Liver (tissue), 9 donors: ENCODE measurements around the gene CAPN7. TPM values are rescaled to one million over a fixed set of nuclear protein-coding genes. Genes with fewer than 3 reads are reported as not detected.

Experiments used
- DNase-seq: peaks from one replicate; pipeline ENCODE4 v3.0.0-alpha.2; 2017; ENCODE audit warnings: low spot score
- H3K27ac ChIP-seq, 2 donors: one replicate each; pipeline ENCODE4 v1.7.0; 2013; ENCODE audit warnings: inconsistent platforms in 2 of 2, low read length in 2 of 2, control low read depth in 1 of 2, low read depth in 1 of 2, mild to moderate bottlenecking in 1 of 2
- H3K27me3 ChIP-seq, 4 donors: one replicate each; pipeline versions ENCODE4 v1.6.1 to v1.7.0; 2013; ENCODE audit warnings: low read length in 3 of 4, inconsistent platforms in 1 of 4, mild to moderate bottlenecking in 1 of 4, moderate library complexity in 1 of 4; ENCODE audit not compliant: control insufficient read depth in 4 of 4, insufficient read depth in 4 of 4
- H3K36me3 ChIP-seq, 4 donors: one replicate each; pipeline versions ENCODE4 v1.6.1 to v1.7.0; 2013; ENCODE audit warnings: low read length in 3 of 4, mild to moderate bottlenecking in 3 of 4, low read depth in 1 of 4, moderate library complexity in 1 of 4; ENCODE audit not compliant: control insufficient read depth in 4 of 4, insufficient read depth in 3 of 4
- H3K4me1 ChIP-seq, 4 donors: one replicate each; pipeline versions ENCODE4 v1.6.1 to v1.7.0; 2013; ENCODE audit warnings: low read length in 3 of 4, mild to moderate bottlenecking in 3 of 4, moderate library complexity in 1 of 4; ENCODE audit not compliant: control insufficient read depth in 4 of 4, insufficient read depth in 4 of 4
- H3K4me3 ChIP-seq, 3 donors: one replicate each; pipeline versions ENCODE4 v1.6.1 to v1.7.0; 2013; ENCODE audit warnings: low read length in 3 of 3, control low read depth in 1 of 3, low read depth in 1 of 3, mild to moderate bottlenecking in 1 of 3
- H3K9ac ChIP-seq, 2 donors: one replicate each; pipeline ENCODE4 v1.7.0; 2013; ENCODE audit warnings: low read length in 2 of 2, mild to moderate bottlenecking in 2 of 2, moderate library complexity in 2 of 2, control low read depth in 1 of 2, low read depth in 1 of 2
- H3K9me3 ChIP-seq, 4 donors: one replicate each; pipeline versions ENCODE4 v1.6.1 to v1.7.0; 2013; ENCODE audit warnings: low read length in 3 of 4; ENCODE audit not compliant: control insufficient read depth in 4 of 4
- ATF3 ChIP-seq: IDR thresholded peaks from 2 replicates; pipeline ENCODE4 v1.6.1; 2016; ENCODE audit warnings: antibody characterized with exemption
- EGR1 ChIP-seq, 2 donors: IDR thresholded peaks; 2 replicates each; pipeline ENCODE4 v1.6.1; 2016 to 2018; ENCODE audit warnings: antibody characterized with exemption in 2 of 2, low read depth in 2 of 2
- FOXA1 ChIP-seq: IDR thresholded peaks from 2 replicates; pipeline ENCODE4 v1.6.1; 2016; ENCODE audit warnings: antibody characterized with exemption
- FOXA2 ChIP-seq: IDR thresholded peaks from 2 replicates; pipeline ENCODE4 v1.6.1; 2016; ENCODE audit warnings: antibody characterized with exemption
- GABPA ChIP-seq, 2 donors: IDR thresholded peaks in 1 of 2; conservative IDR thresholded peaks in 1 of 2; 2 replicates each; pipeline ENCODE4 v1.6.1; 2016; ENCODE audit warnings: antibody characterized with exemption in 2 of 2, mild to moderate bottlenecking in 1 of 2, moderate library complexity in 1 of 2
- HNF4A ChIP-seq, 2 donors: conservative IDR thresholded peaks; 2 replicates each; pipeline ENCODE4 v1.6.1; 2016; ENCODE audit warnings: antibody characterized with exemption in 2 of 2, mild to moderate bottlenecking in 2 of 2
- HNF4G ChIP-seq: IDR thresholded peaks from 2 replicates; pipeline ENCODE4 v1.6.1; 2016; ENCODE audit warnings: antibody characterized with exemption
- JUND ChIP-seq, 2 donors: IDR thresholded peaks; 2 replicates each; pipeline ENCODE4 v1.6.1; 2016; ENCODE audit warnings: antibody characterized with exemption in 2 of 2
- NR2F2 ChIP-seq: IDR thresholded peaks from 2 replicates; pipeline ENCODE4 v1.6.1; 2016; ENCODE audit warnings: antibody characterized with exemption
- RAD21 ChIP-seq, 2 donors: IDR thresholded peaks; 2 replicates each; pipeline ENCODE4 v1.6.1; 2016; ENCODE audit warnings: antibody characterized with exemption in 2 of 2, mild to moderate bottlenecking in 2 of 2
- RXRA ChIP-seq, 2 donors: IDR thresholded peaks; 2 replicates each; pipeline ENCODE4 v1.6.1; 2017 to 2018; ENCODE audit warnings: antibody characterized with exemption in 2 of 2, mild to moderate bottlenecking in 1 of 2
- SP1 ChIP-seq: IDR thresholded peaks from 2 replicates; pipeline ENCODE4 v1.6.1; 2018; ENCODE audit warnings: antibody characterized with exemption, mild to moderate bottlenecking
- TAF1 ChIP-seq: conservative IDR thresholded peaks from 2 replicates; pipeline ENCODE4 v1.6.1; 2016; ENCODE audit warnings: antibody characterized with exemption, mild to moderate bottlenecking
- YY1 ChIP-seq: IDR thresholded peaks from 2 replicates; pipeline ENCODE4 v1.6.1; 2016; ENCODE audit warnings: antibody characterized with exemption, mild to moderate bottlenecking
- WGBS: extraction: QIAGEN DNeasy Blood & Tissue Kit; methylation state at CpG from one replicate; pipeline ENCODE4 v1.1.7; 2013; 5-methylcytosine and 5-hydroxymethylcytosine counted together
- polyA plus RNA-seq, 2 donors: library from polyadenylated mRNA; stranded (reverse) in 1 of 2; unstranded in 1 of 2; fragments of 200-250 nt in 1 of 2; fragments of >200 nt in 1 of 2; fragmentation: Nextera tagmentation in 1 of 2; extraction: Ambion mirVana in 1 of 2; gene quantifications; one replicate each; pipeline versions ENCODE4 v1.2.1 to v1.2.3, GENCODE V29; 2013 to 2015
- total RNA-seq, 2 donors: library from RNA; depleted of rRNA; stranded (reverse); fragments of >200 nt; gene quantifications; one replicate each; pipeline ENCODE4 v1.2.3, GENCODE V29; 2014
- TF ChIP-seq, protein P1 (sequence below): IDR thresholded peaks from 2 replicates; pipeline ENCODE4 v1.6.1; 2016; ENCODE audit warnings: antibody characterized with exemption, mild to moderate bottlenecking
- TF ChIP-seq, protein P2 (sequence below): IDR thresholded peaks from 2 replicates; pipeline ENCODE4 v1.6.1; 2016; ENCODE audit warnings: antibody characterized with exemption
- TF ChIP-seq, protein P3 (sequence below): fragments of 150-350 bp; IDR thresholded peaks from 2 replicates; pipeline ENCODE4 v1.5.1; 2017; ENCODE audit warnings: improper control_type of control experiment, low read depth, low read length; ENCODE audit not compliant: missing input control
- TF ChIP-seq, protein P4 (sequence below): IDR thresholded peaks from 2 replicates; pipeline ENCODE4 v1.6.1; 2016; ENCODE audit warnings: antibody characterized with exemption
- donor health status: healthy.
- donor health status: healthy.
- donor health status: healthy.
- donor health status: healthy.
- donor health status: healthy.

CAPN7 gene
- total and polyA plus RNA-seq, 4 donors: 9.5 to 41.9 (median 17.9) TPM

GRCh38 chr3:15280853-15281532, 74.9 kb downstream of the CAPN7 start:
- no peak overlapping the region for H3K9ac ChIP-seq
- no peak for TF ChIP-seq GABPA (IDR thresholded peaks at IDR 0.05 in 1 of 2, conservative IDR thresholded peaks at IDR 0.05 in 1 of 2)
- TF ChIP-seq, protein P1, sequence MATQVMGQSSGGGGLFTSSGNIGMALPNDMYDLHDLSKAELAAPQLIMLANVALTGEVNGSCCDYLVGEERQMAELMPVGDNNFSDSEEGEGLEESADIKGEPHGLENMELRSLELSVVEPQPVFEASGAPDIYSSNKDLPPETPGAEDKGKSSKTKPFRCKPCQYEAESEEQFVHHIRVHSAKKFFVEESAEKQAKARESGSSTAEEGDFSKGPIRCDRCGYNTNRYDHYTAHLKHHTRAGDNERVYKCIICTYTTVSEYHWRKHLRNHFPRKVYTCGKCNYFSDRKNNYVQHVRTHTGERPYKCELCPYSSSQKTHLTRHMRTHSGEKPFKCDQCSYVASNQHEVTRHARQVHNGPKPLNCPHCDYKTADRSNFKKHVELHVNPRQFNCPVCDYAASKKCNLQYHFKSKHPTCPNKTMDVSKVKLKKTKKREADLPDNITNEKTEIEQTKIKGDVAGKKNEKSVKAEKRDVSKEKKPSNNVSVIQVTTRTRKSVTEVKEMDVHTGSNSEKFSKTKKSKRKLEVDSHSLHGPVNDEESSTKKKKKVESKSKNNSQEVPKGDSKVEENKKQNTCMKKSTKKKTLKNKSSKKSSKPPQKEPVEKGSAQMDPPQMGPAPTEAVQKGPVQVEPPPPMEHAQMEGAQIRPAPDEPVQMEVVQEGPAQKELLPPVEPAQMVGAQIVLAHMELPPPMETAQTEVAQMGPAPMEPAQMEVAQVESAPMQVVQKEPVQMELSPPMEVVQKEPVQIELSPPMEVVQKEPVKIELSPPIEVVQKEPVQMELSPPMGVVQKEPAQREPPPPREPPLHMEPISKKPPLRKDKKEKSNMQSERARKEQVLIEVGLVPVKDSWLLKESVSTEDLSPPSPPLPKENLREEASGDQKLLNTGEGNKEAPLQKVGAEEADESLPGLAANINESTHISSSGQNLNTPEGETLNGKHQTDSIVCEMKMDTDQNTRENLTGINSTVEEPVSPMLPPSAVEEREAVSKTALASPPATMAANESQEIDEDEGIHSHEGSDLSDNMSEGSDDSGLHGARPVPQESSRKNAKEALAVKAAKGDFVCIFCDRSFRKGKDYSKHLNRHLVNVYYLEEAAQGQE: no peak
- no peak for TF ChIP-seq ATF3
- TF ChIP-seq RAD21 (IDR thresholded peaks at IDR 0.05): no peak
- TF ChIP-seq YY1: no peak
- TF ChIP-seq RXRA (IDR thresholded peaks at IDR 0.05): no peak
- TF ChIP-seq, protein P2, sequence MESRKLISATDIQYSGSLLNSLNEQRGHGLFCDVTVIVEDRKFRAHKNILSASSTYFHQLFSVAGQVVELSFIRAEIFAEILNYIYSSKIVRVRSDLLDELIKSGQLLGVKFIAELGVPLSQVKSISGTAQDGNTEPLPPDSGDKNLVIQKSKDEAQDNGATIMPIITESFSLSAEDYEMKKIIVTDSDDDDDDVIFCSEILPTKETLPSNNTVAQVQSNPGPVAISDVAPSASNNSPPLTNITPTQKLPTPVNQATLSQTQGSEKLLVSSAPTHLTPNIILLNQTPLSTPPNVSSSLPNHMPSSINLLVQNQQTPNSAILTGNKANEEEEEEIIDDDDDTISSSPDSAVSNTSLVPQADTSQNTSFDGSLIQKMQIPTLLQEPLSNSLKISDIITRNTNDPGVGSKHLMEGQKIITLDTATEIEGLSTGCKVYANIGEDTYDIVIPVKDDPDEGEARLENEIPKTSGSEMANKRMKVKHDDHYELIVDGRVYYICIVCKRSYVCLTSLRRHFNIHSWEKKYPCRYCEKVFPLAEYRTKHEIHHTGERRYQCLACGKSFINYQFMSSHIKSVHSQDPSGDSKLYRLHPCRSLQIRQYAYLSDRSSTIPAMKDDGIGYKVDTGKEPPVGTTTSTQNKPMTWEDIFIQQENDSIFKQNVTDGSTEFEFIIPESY: no peak
- no peak for TF ChIP-seq NR2F2
- TF ChIP-seq, protein P3, sequence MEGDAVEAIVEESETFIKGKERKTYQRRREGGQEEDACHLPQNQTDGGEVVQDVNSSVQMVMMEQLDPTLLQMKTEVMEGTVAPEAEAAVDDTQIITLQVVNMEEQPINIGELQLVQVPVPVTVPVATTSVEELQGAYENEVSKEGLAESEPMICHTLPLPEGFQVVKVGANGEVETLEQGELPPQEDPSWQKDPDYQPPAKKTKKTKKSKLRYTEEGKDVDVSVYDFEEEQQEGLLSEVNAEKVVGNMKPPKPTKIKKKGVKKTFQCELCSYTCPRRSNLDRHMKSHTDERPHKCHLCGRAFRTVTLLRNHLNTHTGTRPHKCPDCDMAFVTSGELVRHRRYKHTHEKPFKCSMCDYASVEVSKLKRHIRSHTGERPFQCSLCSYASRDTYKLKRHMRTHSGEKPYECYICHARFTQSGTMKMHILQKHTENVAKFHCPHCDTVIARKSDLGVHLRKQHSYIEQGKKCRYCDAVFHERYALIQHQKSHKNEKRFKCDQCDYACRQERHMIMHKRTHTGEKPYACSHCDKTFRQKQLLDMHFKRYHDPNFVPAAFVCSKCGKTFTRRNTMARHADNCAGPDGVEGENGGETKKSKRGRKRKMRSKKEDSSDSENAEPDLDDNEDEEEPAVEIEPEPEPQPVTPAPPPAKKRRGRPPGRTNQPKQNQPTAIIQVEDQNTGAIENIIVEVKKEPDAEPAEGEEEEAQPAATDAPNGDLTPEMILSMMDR: no peak
- no peak for TF ChIP-seq EGR1 (IDR thresholded peaks at IDR 0.05; ENCODE audit: low read depth in 2 of 2)
- no peak overlapping the region for H3K4me3 ChIP-seq
- WGBS: 84% methylated on average over 10 of the region's 10 CpGs
- no peak overlapping the region for H3K27ac ChIP-seq
- peaks cover 0 to 7% (median 0%) of the 10 kb centered on the region in 4 donors for H3K36me3 ChIP-seq
- no peaks in the 10 kb centered on the region for H3K27me3 ChIP-seq
- DNase-seq: no peak
- no peaks in the 10 kb centered on the region for H3K9me3 ChIP-seq
- H3K4me1 ChIP-seq: peaks cover 0 to 4% (median 0%) of the 10 kb centered on the region in 4 donors

DNA sequence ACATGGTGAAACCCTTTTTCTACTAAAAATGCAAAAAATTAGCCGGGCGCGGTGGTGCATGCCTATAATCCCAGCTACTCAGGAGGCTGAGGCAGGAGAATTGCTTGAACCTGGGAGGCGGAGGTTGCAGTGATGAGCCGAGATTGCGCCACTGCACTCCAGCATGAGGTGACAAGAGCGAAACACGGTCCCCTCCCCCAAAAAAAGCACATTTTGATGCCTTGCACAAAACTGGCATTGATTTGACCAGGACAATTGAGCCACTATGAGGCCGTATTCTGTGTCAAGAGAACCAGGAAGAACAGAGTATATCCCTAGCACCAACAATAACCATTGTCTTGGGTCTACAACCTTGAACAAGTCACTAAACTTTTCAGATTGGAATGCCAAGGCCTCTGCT, 75.8 kb downstream of the CAPN7 start:
- peaks cover 0 to 9% (median 0%) of the 10 kb centered on the region in 4 donors for H3K36me3 ChIP-seq
- H3K27ac ChIP-seq: no peak overlapping the region
- WGBS: 93% methylated on average over 9 of the region's 9 CpGs
- peaks cover 0 to 4% (median 0%) of the 10 kb centered on the region in 4 donors for H3K4me1 ChIP-seq
- H3K9me3 ChIP-seq: no peaks in the 10 kb centered on the region
- no peak for DNase-seq
- H3K9ac ChIP-seq: no peak overlapping the region
- no peak overlapping the region for H3K4me3 ChIP-seq
- no peaks in the 10 kb centered on the region for H3K27me3 ChIP-seq
- TF ChIP-seq HNF4A (conservative IDR thresholded peaks at IDR 0.05) (no peak), FOXA2 (no peak), YY1 (no peak), HNF4G (no peak), ATF3 (no peak), NR2F2 (no peak), SP1 (no peak), JUND (IDR thresholded peaks at IDR 0.05) (no peak), FOXA1 (no peak), TAF1 (no peak)
- TF ChIP-seq, protein P1: no peak
- TF ChIP-seq, protein P2: no peak
- TF ChIP-seq, protein P4, sequence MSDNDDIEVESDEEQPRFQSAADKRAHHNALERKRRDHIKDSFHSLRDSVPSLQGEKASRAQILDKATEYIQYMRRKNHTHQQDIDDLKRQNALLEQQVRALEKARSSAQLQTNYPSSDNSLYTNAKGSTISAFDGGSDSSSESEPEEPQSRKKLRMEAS: no peak
